Amniotic stem cell (primary cell): ENCODE data around the gene PIEZO1.

Experiments
- DNase-seq: peaks from one replicate; lab custom pipeline; 2025; lab: John Stamatoyannopoulos, UW

PIEZO1 gene

DNA sequence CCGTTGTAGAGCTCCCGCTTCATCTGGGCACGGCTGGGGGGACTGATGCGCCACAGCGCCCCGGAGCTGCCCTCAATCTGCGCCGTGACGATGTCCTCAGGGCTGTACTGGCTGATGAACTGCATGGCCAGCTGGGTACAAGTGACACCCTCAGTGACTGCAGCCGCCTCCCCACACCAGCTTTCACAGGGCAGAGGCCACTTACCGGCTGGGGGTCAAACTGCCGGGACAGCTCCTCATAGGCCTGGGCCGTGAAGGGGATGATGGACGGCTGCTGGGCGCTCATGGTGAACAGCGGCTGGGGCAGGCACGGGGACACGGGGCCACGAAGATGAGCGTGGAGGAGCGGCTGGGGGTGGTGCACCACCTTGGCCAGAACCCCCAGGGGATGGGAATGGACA, 68.4 kb downstream of the PIEZO1 start:
- no peak for DNase-seq

DNA sequence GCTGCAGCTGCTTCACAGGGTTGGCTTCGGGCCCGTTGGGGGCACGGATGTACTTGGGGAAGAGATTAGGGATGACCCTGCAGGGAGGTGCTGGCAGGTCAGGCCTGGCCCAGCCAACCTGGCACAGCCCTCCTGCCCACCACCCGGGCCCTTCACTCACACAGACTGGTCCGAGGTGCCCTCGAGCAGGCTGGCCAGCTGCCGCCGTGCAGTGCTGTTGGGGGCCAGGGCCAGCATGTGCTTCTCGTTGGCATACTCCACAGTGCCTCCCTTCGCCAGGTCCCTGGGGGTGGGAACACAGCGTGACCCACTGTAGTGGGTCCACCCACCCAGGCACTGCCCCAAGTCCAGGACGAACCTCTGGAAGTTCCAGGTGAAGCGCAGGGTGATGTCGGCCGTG, 68.8 kb downstream of the PIEZO1 start:
- no peak for DNase-seq

DNA sequence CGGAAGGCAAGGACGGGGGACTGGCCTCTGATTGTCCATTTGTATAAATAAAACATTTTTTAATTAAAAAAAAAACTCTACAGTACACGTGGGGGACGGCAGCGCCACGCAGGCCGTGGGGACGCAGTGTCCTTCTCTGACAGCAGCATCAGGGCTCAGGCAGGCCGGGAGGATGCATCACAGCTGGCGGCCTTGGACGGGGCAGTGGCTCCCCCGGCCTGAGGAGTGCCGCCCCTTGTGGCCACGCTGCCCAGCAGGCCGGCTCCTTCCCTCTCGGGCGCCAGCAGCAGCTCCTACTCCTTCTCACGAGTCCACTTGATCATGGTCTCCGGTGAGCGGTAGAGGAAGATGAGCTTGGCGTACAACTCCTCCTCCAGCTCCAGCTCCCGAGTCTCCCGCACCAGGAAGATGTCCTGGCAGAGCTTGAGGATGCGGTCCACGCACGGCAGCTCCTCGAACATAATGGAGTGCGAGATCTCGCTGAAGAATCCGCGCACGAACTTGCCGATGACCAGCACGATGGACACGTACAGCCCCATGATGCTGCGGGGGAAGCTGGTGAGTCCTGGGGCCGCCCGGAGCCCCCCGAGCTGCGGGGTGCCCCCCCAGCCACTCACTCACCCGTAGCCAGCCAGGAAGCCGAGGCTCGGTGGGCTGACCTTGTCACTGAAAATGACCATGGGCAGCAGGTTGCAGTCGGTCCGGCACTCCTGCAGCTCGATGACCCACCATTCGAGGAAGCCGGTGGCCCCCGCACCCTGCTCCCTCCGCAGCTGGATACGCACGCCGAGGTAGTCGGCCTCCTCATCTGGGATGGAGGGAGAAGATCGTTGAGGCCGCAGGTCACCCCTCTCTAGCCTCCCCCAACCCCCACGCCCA, 69.5 kb downstream of the PIEZO1 start:
- DNase-seq, result no peak

DNA sequence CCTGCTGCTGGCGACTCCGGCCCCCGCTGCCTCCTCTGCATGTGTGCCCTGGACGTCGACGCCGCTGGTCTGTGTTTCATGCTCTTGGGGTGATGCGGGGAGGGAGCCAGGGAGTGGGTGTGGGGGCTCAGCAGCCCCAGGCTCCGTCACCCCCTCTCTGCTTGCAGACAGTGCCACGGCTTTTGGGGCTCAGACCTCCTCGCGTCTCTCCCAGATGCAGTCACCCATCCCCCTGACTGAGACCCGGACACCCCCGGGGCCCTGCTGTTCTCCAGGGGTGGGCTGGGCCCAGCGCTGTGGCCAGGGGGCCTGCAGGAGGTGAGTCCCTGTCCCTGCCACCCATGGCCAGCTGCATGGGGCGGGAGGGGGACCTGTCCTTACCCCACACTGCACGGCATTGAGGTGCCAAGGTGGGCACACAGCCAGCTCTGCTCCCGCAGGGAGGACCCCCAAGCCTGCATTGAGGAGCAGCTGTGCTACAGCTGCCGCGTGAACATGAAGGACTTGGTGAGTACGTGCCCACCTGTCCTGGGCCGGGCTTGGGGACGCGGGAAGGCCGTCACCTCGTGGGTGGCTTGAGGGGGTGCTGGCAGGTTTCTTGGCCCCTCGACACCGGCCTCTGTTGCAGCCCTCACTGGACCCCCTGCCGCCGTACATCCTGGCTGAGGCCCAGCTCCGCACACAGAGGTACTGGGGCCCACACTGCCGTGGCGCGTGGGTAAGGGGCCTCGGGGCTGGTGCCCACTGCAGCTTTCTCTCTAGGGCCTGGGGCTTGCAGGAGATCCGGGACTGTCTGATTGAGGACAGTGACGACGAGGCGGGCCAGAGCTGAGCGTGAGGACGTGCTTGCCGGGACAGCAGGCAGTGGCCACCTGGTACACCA, 70.4 kb downstream of the PIEZO1 start:
- DNase-seq, result no peak

DNA sequence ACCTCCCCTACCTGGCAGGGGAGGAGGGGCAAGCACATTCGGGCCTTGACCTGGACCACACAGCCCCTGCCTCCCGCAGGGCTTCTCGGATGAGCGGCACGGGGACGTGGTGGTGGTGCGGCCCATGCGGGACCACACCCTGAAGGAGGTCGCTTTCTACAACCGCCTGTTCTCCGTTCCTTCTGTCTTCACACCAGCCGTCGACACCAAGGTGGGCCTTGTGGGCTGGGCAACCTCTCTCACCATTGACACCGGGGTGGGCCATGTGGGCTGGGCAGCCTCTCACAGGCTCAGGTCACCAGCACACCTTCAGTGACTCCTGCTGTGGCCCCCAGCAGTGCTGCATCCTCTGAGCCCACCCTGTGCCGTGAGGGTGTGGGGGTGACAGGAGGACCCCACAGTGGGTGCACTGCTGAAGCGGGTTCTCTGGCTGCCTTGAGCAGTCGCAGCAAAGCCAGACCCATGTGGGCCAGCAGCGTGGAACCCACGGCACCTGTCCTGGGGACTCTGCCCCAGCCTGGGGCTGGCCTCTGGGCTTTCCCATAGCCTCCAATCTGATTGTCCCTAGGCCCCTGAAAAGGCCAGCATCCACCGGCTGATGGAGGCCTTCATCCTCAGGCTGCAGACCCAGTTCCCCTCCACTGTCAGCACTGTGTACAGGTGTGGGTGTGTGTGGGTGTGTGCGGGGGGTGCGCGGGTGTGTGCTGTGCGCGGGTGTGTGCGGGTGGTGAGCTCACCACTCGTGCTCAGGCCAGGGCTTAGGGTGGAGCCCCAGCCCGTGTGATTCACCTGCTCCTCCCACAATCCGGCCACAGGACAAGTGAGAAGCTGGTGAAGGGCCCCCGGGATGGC, 71.2 kb downstream of the PIEZO1 start:
- no peak for DNase-seq

DNA sequence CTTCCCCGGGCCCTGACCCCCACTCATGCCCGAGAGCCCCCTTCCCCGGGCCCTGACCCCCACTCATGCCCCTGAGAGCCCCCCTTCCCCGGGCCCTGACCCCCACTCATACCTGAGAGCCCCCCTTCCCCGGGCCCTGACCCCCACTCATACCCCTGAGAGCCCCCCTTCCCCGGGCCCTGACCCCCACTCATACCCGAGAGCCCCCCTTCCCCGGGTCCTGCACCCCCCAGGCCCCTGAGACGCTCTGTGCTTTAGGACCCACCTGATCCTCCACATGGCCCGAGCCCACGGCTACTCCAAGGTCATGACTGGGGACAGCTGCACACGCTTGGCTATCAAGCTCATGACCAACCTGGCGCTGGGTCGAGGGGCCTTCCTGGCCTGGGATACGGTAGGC, 72.0 kb downstream of the PIEZO1 start:
- no peak for DNase-seq

DNA sequence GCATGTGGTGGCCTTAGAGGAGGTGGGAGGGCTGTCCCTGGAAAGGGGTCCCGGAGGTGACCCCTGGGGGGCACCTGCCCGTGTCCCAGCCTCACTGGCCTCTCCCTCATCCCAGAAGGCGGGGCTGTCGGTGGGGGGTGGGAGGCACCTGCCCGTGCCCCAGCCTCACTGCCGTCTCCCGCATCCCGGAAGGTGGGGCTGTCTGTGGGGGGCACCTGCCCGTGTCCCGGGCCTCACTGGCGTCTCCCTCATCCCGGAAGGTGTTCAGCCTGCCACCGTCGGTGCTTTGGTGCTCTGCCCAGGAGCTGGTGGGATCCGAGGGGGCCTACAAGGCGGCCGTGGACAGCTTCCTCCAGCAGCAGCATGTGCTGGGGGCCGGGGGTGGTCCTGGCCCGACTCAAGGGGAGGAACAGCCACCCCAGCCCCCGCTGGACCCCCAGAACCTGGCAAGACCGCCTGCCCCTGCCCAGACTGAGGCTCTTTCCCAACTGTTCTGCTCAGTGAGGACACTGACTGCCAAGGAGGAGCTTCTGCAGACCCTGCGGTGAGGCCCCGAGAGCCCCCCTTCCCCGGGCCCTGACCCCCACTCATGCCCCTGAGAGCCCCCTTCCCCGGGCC, 72.5 kb downstream of the PIEZO1 start:
- no peak for DNase-seq

DNA sequence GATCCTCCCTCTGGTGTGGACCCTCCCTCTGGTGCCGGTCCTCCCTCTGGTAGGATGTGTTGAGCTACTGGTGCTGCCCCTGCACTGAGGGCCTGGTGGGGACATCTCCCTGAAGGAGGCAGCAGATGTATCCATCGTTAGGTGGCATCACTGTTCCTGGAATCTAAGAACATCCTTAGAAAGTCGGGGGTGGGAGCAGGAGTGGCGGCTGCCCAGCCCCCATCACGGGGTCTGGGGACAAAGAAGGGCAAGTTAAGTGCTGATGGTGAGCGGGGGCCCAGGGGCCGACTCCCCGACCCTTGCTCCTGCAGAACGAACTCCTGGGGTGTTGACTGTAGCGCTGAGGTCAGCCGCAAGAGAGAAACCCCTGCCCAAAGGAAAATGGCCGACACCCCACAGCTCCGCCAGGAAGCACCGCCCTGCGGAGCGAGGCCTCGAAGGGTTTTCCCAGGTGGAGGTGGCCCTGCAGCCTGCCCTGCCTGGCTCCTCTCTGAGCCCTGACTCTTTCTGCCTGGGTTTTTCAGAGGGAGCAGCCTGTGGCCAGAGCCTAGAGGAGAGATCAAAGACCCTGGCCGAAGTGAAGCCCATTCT, 73.2 kb downstream of the PIEZO1 start:
- no peak for DNase-seq

DNA sequence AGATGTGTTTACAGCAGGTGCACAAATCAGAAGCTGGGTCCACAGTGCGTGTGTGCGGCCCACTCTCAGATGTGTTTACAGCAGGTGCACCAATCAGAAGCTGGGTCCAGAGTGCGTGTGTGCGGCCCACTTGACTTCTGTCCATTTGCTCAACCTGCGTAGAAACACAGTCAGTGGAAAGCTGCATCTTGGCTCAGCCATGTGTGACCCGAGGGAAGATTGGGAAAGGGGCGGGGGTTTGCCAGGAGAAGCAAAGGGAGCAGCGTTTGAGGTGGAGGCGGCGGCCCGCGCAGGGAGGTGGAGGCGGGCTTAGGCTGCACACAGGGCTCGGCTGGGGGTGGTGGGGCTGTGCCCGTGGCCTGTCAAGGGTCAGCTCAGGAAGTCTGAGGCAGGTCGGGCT, 74.5 kb downstream of the PIEZO1 start:
- DNase-seq, result no peak

DNA sequence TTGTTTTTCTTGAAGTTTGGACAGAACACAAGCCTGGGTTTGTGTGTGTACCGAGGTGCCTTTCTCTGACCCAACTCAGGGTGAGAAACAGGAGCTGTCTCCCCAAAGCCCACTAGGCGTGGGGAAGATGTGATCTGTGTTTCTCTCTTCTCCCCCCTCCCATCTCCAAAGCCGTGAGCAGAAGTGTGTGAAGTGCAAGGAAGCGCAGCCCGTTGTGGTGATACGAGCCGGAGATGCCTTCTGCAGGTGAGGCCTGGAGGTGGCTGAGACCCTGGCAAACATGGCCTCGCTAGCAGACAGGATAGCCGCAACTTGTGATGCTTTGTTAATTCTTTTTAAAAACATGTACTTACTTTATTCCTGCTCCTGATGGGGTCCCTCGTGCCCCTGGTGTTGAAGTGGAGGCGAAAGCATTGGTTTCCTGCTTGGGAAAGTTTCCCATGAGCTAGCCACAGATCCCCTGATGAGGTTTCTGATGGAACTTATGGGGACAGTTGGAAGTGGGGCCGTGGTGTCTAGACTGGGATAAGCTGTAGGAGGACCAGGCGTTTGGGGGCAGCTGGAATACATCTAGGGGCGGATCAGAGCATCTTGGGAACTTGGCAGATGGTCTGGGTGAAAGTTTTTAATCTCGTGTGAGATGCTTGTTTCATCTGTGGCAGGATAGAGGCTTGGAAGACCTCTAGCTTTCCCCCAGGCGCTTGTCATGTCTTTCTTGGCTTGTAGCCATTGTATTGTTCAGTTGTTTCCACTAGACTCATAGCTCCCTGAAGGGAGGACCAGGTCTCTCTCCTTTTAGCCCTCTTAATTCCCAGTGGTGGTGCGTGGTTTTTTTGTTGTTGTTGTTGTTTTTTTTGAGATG, 77.8 kb downstream of the PIEZO1 start:
- DNase-seq, result no peak

DNA sequence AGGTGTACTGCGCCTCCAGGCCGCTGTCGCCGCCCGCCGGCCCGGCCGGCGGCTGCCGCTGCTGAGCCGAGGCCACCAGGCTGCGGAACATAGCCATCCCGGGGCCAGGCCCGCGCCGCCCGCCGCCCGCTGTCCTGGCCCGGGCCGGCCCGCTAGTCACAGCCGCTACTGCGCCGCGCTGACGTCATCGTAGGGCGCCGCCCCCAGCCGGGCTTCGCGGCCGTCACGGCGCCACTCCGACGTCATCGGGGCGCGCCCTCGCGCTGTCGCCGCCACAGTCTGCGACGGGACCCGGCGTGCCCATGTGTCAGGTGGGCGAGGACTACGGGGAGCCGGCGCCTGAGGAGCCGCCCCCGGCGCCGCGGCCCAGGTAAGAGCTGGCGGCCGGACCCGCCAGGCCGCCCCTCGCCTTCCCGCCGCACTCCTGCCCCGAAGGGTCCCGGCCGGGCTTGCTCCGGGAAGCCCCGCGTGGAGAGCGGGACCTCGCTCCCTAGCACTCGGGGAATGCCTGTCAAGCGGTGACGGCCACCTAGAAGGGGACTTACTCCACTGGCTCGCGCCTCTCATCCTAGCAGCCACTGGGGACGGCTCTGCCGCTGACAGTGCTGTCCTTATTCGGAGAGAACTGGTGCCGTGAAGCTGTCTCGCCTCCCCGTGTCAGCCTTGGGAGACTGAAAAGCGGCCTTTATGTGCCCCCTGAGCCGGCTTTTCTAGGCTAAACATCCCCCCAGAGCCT, 78.6 kb downstream of the PIEZO1 start, which contains the start of the genes CTU2 and RNF166:
Gene CTU2, plus strand, starts transcription at position 275 of the 736 bp plus-strand sequence. Its CDS starts 28 bp downstream, at position 303.
Gene RNF166, minus strand, starts transcription at position 180 of the 736 bp plus-strand sequence. Its CDS starts 83 bp downstream, at position 97.
- DNase-seq, result peak; percentile 77

DNA sequence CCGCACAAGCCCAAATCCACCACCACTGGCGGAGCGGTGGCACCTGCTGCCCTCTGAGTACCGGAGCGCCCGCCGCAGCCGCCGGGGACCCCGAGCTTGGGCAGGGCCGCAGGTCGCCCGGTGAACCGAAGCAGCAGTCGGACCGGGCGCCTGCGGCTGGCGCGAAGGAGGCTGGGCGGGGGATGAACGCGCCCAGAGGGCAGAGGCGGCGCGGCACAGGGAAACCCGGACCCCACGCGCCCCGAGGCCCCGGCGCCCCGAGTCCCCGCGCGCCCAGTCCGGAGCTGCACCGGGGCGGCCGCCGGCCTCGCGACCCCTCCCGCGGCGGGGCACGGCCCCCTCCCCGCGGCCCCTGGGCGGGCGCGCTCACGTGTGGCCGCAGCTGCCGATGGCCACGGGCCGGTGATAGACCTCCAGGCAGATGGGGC, 79.2 kb downstream of the PIEZO1 start:
- no peak for DNase-seq

DNA sequence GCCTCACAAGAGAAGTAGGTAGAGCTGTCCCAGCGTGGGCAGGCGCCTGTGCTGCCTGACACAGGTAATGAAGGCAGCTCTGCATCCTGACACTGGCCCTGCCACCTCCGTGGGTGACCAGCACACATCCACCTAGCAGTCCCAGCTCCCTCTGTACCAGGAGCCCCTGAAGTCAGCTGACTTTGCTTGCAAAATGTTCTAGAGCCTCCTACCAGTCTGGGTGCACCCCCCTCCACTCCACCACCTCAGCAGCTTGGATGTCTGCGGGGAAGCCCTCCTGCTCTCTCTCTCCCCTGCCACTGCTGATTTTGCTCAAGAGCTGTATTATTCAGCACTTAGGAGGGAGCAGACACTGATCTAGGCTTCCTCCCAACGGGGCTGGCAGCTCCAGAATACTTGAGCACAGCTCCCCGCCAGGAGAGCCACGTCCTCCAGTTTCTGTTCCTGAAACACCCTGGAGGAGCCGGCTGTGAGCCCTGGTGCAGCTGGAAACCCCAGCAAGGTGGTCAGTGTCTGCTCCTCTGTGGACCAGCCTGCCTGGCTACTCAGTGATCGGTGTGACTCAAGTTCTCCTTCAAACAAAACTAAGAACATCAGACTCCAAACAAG, 79.8 kb downstream of the PIEZO1 start:
- DNase-seq, result no peak

DNA sequence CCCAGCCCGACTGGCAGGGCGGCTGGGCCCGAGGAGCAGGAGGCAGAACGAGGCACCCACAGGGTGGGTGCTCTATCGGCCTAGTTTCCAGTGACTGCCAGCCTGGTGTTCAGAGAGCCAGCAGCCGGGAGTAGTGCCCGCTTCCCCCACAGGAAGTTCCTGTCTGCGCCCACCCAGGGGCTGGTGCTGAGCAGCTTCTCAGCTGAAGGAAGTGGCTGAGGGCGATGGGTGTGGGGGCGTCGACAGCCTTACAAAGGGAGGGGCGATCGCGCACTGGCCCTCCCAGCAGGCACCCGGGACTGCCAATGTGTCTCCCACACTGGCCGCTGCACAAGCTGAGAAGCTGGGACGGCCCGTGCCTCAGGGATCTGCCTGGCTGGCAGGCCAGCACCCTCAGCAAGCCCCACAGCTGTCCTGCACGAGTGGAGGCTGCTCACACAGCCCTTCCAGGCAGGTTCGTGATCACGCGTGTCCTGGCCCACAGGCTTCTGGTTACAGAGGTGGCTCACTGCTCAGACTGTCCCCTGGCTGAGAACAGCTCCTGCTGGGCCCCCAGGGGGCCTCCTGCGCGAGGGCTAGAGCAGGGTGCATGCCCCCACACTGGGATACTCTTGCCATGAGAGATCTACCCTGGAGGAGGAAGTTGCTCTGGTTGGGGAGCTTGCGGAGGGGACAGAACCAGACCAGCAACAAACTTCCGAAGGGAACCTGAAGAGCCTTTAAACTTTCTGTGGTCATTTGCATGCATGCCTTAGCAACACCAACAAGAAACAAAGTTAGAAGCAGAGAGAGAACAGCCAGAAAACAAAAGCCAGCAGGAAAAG, 81.3 kb downstream of the PIEZO1 start:
- no peak for DNase-seq

DNA sequence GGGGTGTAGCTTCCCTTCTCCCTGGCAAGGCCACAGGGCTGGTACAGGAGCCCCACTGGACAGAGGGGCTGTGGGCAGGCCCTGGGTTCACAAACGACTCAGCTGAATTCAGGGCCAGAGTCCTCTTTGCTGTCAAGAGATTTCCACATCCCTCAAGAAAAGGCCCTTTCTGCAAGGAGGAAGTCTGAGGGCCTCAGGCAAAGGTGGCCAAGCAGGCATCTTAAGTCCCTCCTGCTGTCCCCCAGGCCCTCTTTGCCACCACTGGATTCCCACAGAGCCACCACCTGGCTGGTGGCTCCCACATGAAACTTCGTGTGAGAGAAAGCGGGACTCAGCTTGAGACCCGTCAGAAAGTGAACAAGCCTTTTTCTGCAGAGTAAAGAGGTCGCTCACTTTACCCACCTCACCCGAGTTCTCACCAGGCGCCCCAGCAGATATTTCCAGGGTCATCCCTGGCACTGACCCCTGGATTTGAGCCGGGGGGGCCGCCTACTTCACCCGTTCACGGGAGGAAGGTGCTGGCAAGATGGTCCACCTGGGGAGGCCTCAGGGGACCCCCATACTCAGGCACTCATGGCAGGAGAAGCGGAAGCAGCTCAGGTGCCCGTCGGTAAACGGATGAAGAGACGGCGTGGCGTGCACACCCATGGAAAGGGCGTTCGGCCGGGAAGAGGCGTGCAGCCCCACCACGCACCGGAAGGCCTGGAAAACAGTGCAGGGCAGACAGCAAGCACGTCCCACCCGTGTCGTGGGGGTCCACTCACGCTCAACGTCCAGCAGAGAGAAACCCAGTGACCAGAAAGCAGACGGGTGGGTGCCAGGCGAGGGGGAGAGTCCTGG, 82.4 kb downstream of the PIEZO1 start:
- DNase-seq, result no peak

DNA sequence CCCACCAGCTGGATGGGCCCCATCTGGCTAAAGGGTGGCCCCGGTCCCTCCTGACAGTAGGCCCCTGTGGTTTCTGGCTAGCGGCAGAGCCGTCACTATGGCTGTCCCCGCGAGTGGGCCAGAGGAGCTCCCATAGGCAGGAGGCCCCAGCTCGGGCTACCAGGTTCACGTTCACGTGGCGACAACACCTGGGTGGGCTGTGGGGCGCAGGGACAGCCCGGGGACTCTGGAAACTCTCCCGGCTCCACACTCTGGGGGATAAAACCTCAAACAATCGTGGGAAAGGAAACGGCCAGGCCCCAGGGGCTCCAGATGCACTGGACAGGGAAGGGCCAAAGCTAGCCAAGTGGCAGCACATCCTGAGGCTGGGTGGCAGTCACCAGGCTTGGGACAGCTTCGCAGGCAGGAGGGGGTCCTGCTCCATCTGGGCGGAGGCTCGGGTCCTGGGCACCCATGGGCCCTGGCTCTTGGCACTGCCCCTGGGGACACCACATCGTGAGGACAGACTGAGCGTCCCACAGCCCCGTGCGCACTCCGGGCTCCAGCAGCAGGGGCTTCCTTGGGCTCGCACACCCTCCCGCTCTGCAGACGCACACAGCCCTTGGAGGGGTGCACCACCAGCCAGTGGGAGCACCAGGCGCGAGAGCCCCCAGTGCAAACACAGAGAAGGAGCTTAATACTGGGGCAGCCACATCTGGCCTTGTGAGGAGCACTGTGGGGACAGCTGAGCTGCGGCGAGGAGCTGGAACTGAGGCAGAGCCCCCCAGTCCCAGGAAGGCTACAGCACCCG, 83.2 kb downstream of the PIEZO1 start:
- no peak for DNase-seq
